Liver (tissue), 9 donors: ENCODE measurements around the gene HOXA3. TPM values are rescaled to one million over a fixed set of nuclear protein-coding genes. Genes with fewer than 3 reads are reported as not detected.

ENCODE experiments used
- DNase-seq: peaks from one replicate; pipeline ENCODE4 v3.0.0-alpha.2; 2017; ENCODE audit warnings: low spot score
- H3K27ac ChIP-seq, 2 donors: one replicate each; pipeline ENCODE4 v1.7.0; 2013; ENCODE audit warnings: inconsistent platforms in 2 of 2, low read length in 2 of 2, control low read depth in 1 of 2, low read depth in 1 of 2, mild to moderate bottlenecking in 1 of 2
- H3K27me3 ChIP-seq, 4 donors: one replicate each; pipeline versions ENCODE4 v1.6.1 to v1.7.0; 2013; ENCODE audit warnings: low read length in 3 of 4, inconsistent platforms in 1 of 4, mild to moderate bottlenecking in 1 of 4, moderate library complexity in 1 of 4; ENCODE audit not compliant: control insufficient read depth in 4 of 4, insufficient read depth in 4 of 4
- H3K36me3 ChIP-seq, 4 donors: one replicate each; pipeline versions ENCODE4 v1.6.1 to v1.7.0; 2013; ENCODE audit warnings: low read length in 3 of 4, mild to moderate bottlenecking in 3 of 4, low read depth in 1 of 4, moderate library complexity in 1 of 4; ENCODE audit not compliant: control insufficient read depth in 4 of 4, insufficient read depth in 3 of 4
- H3K4me1 ChIP-seq, 4 donors: one replicate each; pipeline versions ENCODE4 v1.6.1 to v1.7.0; 2013; ENCODE audit warnings: low read length in 3 of 4, mild to moderate bottlenecking in 3 of 4, moderate library complexity in 1 of 4; ENCODE audit not compliant: control insufficient read depth in 4 of 4, insufficient read depth in 4 of 4
- H3K4me3 ChIP-seq, 3 donors: one replicate each; pipeline versions ENCODE4 v1.6.1 to v1.7.0; 2013; ENCODE audit warnings: low read length in 3 of 3, control low read depth in 1 of 3, low read depth in 1 of 3, mild to moderate bottlenecking in 1 of 3
- H3K9ac ChIP-seq, 2 donors: one replicate each; pipeline ENCODE4 v1.7.0; 2013; ENCODE audit warnings: low read length in 2 of 2, mild to moderate bottlenecking in 2 of 2, moderate library complexity in 2 of 2, control low read depth in 1 of 2, low read depth in 1 of 2
- H3K9me3 ChIP-seq, 4 donors: one replicate each; pipeline versions ENCODE4 v1.6.1 to v1.7.0; 2013; ENCODE audit warnings: low read length in 3 of 4; ENCODE audit not compliant: control insufficient read depth in 4 of 4
- ATF3 ChIP-seq: IDR thresholded peaks from 2 replicates; pipeline ENCODE4 v1.6.1; 2016; ENCODE audit warnings: antibody characterized with exemption
- CTCF ChIP-seq: fragments of 150-350 bp; IDR thresholded peaks from 2 replicates; pipeline ENCODE4 v1.5.1; 2017; ENCODE audit warnings: improper control_type of control experiment, low read depth, low read length; ENCODE audit not compliant: missing input control
- EGR1 ChIP-seq, 2 donors: IDR thresholded peaks; 2 replicates each; pipeline ENCODE4 v1.6.1; 2016 to 2018; ENCODE audit warnings: antibody characterized with exemption in 2 of 2, low read depth in 2 of 2
- FOXA1 ChIP-seq: IDR thresholded peaks from 2 replicates; pipeline ENCODE4 v1.6.1; 2016; ENCODE audit warnings: antibody characterized with exemption
- FOXA2 ChIP-seq: IDR thresholded peaks from 2 replicates; pipeline ENCODE4 v1.6.1; 2016; ENCODE audit warnings: antibody characterized with exemption
- GABPA ChIP-seq, 2 donors: IDR thresholded peaks in 1 of 2; conservative IDR thresholded peaks in 1 of 2; 2 replicates each; pipeline ENCODE4 v1.6.1; 2016; ENCODE audit warnings: antibody characterized with exemption in 2 of 2, mild to moderate bottlenecking in 1 of 2, moderate library complexity in 1 of 2
- HNF4G ChIP-seq: IDR thresholded peaks from 2 replicates; pipeline ENCODE4 v1.6.1; 2016; ENCODE audit warnings: antibody characterized with exemption
- JUND ChIP-seq, 2 donors: IDR thresholded peaks; 2 replicates each; pipeline ENCODE4 v1.6.1; 2016; ENCODE audit warnings: antibody characterized with exemption in 2 of 2
- MAX ChIP-seq: IDR thresholded peaks from 2 replicates; pipeline ENCODE4 v1.6.1; 2016; ENCODE audit warnings: antibody characterized with exemption
- NR2F2 ChIP-seq: IDR thresholded peaks from 2 replicates; pipeline ENCODE4 v1.6.1; 2016; ENCODE audit warnings: antibody characterized with exemption
- RAD21 ChIP-seq, 2 donors: IDR thresholded peaks; 2 replicates each; pipeline ENCODE4 v1.6.1; 2016; ENCODE audit warnings: antibody characterized with exemption in 2 of 2, mild to moderate bottlenecking in 2 of 2
- REST ChIP-seq: IDR thresholded peaks from 2 replicates; pipeline ENCODE4 v1.6.1; 2016; ENCODE audit warnings: antibody characterized with exemption, mild to moderate bottlenecking
- RXRA ChIP-seq, 2 donors: IDR thresholded peaks; 2 replicates each; pipeline ENCODE4 v1.6.1; 2017 to 2018; ENCODE audit warnings: antibody characterized with exemption in 2 of 2, mild to moderate bottlenecking in 1 of 2
- SP1 ChIP-seq: IDR thresholded peaks from 2 replicates; pipeline ENCODE4 v1.6.1; 2018; ENCODE audit warnings: antibody characterized with exemption, mild to moderate bottlenecking
- TAF1 ChIP-seq: conservative IDR thresholded peaks from 2 replicates; pipeline ENCODE4 v1.6.1; 2016; ENCODE audit warnings: antibody characterized with exemption, mild to moderate bottlenecking
- YY1 ChIP-seq: IDR thresholded peaks from 2 replicates; pipeline ENCODE4 v1.6.1; 2016; ENCODE audit warnings: antibody characterized with exemption, mild to moderate bottlenecking
- ZBTB33 ChIP-seq: IDR thresholded peaks from 2 replicates; pipeline ENCODE4 v1.6.1; 2016; ENCODE audit warnings: antibody characterized with exemption
- WGBS: extraction: QIAGEN DNeasy Blood & Tissue Kit; methylation state at CpG from one replicate; pipeline ENCODE4 v1.1.7; 2013; 5-methylcytosine and 5-hydroxymethylcytosine counted together
- polyA plus RNA-seq, 2 donors: library from polyadenylated mRNA; stranded (reverse) in 1 of 2; unstranded in 1 of 2; fragments of 200-250 nt in 1 of 2; fragments of >200 nt in 1 of 2; fragmentation: Nextera tagmentation in 1 of 2; extraction: Ambion mirVana in 1 of 2; gene quantifications; one replicate each; pipeline versions ENCODE4 v1.2.1 to v1.2.3, GENCODE V29; 2013 to 2015
- total RNA-seq, 2 donors: library from RNA; depleted of rRNA; stranded (reverse); fragments of >200 nt; gene quantifications; one replicate each; pipeline ENCODE4 v1.2.3, GENCODE V29; 2014
- donor health status: healthy.
- donor health status: healthy.
- donor health status: healthy.
- donor health status: healthy.
- donor health status: healthy.

The HOXA3 gene
- total and polyA plus RNA-seq, 4 donors = 0.11 to 0.28 (median 0.20) TPM

GRCh38 chr7:27140126-27140857 lies 12.1 kb downstream of the HOXA3 start:
- Histone ChIP-seq H3K36me3 (no peaks in the 10 kb centered on the region), H3K4me1 (peaks cover 0 to 14% (median 8%) of the 10 kb centered on the region in 4 donors), H3K27ac (no peak overlapping the region), H3K9ac (no peak overlapping the region), H3K9me3 (peaks cover 0 to 9% (median 0%) of the 10 kb centered on the region in 4 donors), H3K27me3 (peaks cover 6 to 25% (median 14%) of the 10 kb centered on the region in 4 donors), H3K4me3 (no peak overlapping the region)
- 40% methylated on average over 15 of the region's 15 CpGs for WGBS
- TF ChIP-seq JUND (IDR thresholded peaks at IDR 0.05) (no peak), RXRA (IDR thresholded peaks at IDR 0.05) (no peak), FOXA1 (no peak), CTCF (no peak)
- no peak for DNase-seq

GRCh38 chr7:27139334-27140125 lies 12.9 kb downstream of the HOXA3 start:
- no peak overlapping the region for H3K9ac ChIP-seq
- 27% methylated on average over 53 of the region's 53 CpGs for WGBS
- DNase-seq = no peak
- TF ChIP-seq CTCF = no peak
- no peak for TF ChIP-seq JUND (IDR thresholded peaks at IDR 0.05)
- no peak for TF ChIP-seq RXRA (IDR thresholded peaks at IDR 0.05)
- TF ChIP-seq TAF1 = no peak
- TF ChIP-seq ZBTB33 = no peak
- no peak for TF ChIP-seq REST
- TF ChIP-seq NR2F2 = no peak
- TF ChIP-seq FOXA1 = no peak
- TF ChIP-seq EGR1 (IDR thresholded peaks at IDR 0.05; ENCODE audit: low read depth in 2 of 2) = no peak
- no peak for TF ChIP-seq SP1
- no peak for TF ChIP-seq HNF4G
- no peak for TF ChIP-seq FOXA2
- no peak for TF ChIP-seq MAX
- no peak for TF ChIP-seq GABPA (IDR thresholded peaks at IDR 0.05 in 1 of 2, conservative IDR thresholded peaks at IDR 0.05 in 1 of 2)
- no peak for TF ChIP-seq RAD21 (IDR thresholded peaks at IDR 0.05)
- no peak for TF ChIP-seq ATF3
- TF ChIP-seq YY1 = no peak
- peaks cover 0 to 14% (median 6%) of the 10 kb centered on the region in 4 donors for H3K4me1 ChIP-seq
- no peaks in the 10 kb centered on the region for H3K36me3 ChIP-seq
- no peak overlapping the region for H3K4me3 ChIP-seq
- H3K27ac ChIP-seq = no peak overlapping the region
- H3K27me3 ChIP-seq = peaks cover 6 to 22% (median 14%) of the 10 kb centered on the region in 4 donors
- H3K9me3 ChIP-seq = peaks cover 0 to 9% (median 0%) of the 10 kb centered on the region in 4 donors
